Measurements from ENCODE around the gene C2orf49. TPM values are rescaled to one million over a fixed set of nuclear protein-coding genes. Genes with fewer than 3 reads are reported as not detected.

Gene C2orf49
- total and polyA plus RNA-seq, 2 of the 8 experiments (the other 6 are each of a cell fraction or from before 2014, with no cell fraction given): 5.6 to 19.9 TPM

GRCh38 chr2:105380432-105381100 lies 43.2 kb downstream of the C2orf49 start (continued):
- TF ChIP-seq, protein P1, sequence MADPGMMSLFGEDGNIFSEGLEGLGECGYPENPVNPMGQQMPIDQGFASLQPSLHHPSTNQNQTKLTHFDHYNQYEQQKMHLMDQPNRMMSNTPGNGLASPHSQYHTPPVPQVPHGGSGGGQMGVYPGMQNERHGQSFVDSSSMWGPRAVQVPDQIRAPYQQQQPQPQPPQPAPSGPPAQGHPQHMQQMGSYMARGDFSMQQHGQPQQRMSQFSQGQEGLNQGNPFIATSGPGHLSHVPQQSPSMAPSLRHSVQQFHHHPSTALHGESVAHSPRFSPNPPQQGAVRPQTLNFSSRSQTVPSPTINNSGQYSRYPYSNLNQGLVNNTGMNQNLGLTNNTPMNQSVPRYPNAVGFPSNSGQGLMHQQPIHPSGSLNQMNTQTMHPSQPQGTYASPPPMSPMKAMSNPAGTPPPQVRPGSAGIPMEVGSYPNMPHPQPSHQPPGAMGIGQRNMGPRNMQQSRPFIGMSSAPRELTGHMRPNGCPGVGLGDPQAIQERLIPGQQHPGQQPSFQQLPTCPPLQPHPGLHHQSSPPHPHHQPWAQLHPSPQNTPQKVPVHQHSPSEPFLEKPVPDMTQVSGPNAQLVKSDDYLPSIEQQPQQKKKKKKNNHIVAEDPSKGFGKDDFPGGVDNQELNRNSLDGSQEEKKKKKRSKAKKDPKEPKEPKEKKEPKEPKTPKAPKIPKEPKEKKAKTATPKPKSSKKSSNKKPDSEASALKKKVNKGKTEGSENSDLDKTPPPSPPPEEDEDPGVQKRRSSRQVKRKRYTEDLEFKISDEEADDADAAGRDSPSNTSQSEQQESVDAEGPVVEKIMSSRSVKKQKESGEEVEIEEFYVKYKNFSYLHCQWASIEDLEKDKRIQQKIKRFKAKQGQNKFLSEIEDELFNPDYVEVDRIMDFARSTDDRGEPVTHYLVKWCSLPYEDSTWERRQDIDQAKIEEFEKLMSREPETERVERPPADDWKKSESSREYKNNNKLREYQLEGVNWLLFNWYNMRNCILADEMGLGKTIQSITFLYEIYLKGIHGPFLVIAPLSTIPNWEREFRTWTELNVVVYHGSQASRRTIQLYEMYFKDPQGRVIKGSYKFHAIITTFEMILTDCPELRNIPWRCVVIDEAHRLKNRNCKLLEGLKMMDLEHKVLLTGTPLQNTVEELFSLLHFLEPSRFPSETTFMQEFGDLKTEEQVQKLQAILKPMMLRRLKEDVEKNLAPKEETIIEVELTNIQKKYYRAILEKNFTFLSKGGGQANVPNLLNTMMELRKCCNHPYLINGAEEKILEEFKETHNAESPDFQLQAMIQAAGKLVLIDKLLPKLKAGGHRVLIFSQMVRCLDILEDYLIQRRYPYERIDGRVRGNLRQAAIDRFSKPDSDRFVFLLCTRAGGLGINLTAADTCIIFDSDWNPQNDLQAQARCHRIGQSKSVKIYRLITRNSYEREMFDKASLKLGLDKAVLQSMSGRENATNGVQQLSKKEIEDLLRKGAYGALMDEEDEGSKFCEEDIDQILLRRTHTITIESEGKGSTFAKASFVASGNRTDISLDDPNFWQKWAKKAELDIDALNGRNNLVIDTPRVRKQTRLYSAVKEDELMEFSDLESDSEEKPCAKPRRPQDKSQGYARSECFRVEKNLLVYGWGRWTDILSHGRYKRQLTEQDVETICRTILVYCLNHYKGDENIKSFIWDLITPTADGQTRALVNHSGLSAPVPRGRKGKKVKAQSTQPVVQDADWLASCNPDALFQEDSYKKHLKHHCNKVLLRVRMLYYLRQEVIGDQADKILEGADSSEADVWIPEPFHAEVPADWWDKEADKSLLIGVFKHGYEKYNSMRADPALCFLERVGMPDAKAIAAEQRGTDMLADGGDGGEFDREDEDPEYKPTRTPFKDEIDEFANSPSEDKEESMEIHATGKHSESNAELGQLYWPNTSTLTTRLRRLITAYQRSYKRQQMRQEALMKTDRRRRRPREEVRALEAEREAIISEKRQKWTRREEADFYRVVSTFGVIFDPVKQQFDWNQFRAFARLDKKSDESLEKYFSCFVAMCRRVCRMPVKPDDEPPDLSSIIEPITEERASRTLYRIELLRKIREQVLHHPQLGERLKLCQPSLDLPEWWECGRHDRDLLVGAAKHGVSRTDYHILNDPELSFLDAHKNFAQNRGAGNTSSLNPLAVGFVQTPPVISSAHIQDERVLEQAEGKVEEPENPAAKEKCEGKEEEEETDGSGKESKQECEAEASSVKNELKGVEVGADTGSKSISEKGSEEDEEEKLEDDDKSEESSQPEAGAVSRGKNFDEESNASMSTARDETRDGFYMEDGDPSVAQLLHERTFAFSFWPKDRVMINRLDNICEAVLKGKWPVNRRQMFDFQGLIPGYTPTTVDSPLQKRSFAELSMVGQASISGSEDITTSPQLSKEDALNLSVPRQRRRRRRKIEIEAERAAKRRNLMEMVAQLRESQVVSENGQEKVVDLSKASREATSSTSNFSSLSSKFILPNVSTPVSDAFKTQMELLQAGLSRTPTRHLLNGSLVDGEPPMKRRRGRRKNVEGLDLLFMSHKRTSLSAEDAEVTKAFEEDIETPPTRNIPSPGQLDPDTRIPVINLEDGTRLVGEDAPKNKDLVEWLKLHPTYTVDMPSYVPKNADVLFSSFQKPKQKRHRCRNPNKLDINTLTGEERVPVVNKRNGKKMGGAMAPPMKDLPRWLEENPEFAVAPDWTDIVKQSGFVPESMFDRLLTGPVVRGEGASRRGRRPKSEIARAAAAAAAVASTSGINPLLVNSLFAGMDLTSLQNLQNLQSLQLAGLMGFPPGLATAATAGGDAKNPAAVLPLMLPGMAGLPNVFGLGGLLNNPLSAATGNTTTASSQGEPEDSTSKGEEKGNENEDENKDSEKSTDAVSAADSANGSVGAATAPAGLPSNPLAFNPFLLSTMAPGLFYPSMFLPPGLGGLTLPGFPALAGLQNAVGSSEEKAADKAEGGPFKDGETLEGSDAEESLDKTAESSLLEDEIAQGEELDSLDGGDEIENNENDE (IDR thresholded peaks at IDR 0.05; ENCODE audit: insufficient replicate concordance, low read length): no peak
- TF ChIP-seq SRF (IDR thresholded peaks at IDR 0.05; ENCODE audit: low read depth, low read length) (no peak), RXRA (IDR thresholded peaks at IDR 0.05; ENCODE audit: insufficient read depth, low read depth, low read length) (no peak), CREB1 (IDR thresholded peaks at IDR 0.05) (no peak)

Measured in H1 (cell line).